ENCODE results near the gene MED13L. TPM values are rescaled to one million over a fixed set of nuclear protein-coding genes. Genes with fewer than 3 reads are reported as not detected.

The MED13L gene
- total RNA-seq, 1 experiment from 2014 or later = 62.6 TPM

DNA sequence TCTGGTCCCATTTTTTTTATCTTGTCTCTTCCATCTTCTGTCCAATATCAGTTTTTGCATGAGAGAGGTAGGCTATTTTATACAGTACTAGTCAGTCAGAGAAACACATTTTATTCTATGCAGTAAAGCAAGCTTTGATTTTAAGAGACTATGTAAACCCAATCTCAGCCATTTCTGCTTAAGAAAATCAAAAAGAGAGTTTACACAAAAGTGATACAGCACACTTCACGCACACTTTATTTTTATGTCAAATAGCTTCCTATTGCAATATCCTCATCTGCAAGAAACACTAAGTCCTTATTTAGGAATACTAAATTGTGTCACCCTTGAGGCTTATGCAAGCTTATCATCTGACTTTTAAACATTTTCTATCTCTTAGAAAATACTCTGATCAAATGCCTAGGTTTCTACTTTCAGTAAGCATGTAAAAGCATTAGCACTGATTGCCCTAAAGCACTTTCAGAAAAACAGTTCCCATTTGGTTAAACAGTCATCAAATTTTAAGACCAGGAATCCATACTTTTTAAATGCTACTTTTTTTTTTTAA lies 78.3 kb downstream of the MED13L start:
- DNase-seq (ENCODE audit: low spot score) = no peak
- in situ Hi-C loops (cut with HindIII; ENCODE audit: low sequenced_read_pairs) = no loop called here

GRCh38 chr12:116196752-116197718 lies 80.5 kb downstream of the MED13L start:
- peak; percentile 54 for DNase-seq (ENCODE audit: low spot score)
- in situ Hi-C loops (cut with HindIII; ENCODE audit: low sequenced_read_pairs) = no loop called here

DNA sequence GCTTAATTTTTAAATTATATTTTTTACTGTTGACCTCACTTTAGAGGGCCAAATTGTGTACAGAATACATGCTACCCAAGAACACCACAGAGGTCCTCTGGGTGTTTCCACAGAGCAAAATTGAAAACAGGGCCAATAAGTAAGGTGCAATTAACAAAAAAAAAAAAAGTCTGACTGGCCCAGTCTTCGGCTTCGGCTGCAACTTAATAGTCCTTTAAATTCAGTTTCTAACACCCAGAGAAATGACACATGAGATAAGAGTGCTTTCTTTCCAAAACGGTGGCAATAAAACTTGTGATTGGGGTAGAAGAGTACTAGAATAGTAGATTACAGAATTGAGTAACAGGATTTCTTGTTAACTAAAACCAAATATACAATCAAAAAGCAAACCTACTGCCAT lies 81.3 kb downstream of the MED13L start:
- in situ Hi-C loops (cut with HindIII; ENCODE audit: low sequenced_read_pairs) = no loop called here

DNA sequence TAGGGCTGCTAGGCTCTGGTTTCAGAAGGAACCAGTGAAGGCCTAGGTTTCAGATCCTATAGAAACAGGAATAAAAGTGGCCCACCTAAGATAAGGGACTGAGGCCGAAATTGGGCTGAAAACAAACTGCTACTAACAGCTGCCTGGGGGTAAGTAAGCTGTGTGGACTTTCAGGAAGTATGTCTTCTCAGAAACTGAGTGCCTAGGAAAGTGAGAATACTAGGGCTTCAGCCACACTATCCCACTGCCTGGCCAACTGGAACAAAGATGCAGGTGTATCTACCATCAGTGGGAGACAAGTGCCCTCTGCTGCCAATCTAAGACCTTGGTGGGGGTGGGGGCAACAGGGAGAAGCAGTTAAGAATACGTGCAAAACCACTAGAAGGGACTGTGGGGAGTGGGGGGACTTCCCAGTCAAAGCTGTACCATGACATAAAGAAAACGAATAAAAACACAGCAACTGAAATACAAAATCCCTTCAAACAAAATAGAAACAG lies 82.5 kb downstream of the MED13L start:
- in situ Hi-C loops (cut with HindIII; ENCODE audit: low sequenced_read_pairs) = no loop called here
- DNase-seq (ENCODE audit: low spot score) = no peak

More for the DNA sequence above, 81.3 kb downstream of the MED13L start:
- no peak for DNase-seq (ENCODE audit: low spot score)

GRCh38 chr12:116189692-116190091 lies 87.8 kb downstream of the MED13L start:
- in situ Hi-C loops (cut with HindIII; ENCODE audit: low sequenced_read_pairs) = no loop called here
- DNase-seq (ENCODE audit: low spot score) = no peak

- in situ Hi-C loops (cut with HindIII; ENCODE audit: low sequenced_read_pairs) = no loop called here
- DNase-seq (ENCODE audit: low spot score) = no peak
These were observed 88.9 kb downstream of the MED13L start for GRCh38 chr12:116188581-116188980.

- DNase-seq (ENCODE audit: low spot score) = no peak
- in situ Hi-C loops (cut with HindIII; ENCODE audit: low sequenced_read_pairs) = no loop called here
These were observed 90.4 kb downstream of the MED13L start for GRCh38 chr12:116187151-116187511.

- no peak for DNase-seq (ENCODE audit: low spot score)
- in situ Hi-C loops (cut with HindIII; ENCODE audit: low sequenced_read_pairs) = no loop called here
These were observed 90.9 kb downstream of the MED13L start for GRCh38 chr12:116186482-116187150.

- no peak for DNase-seq (ENCODE audit: low spot score)
- in situ Hi-C loops (cut with HindIII; ENCODE audit: low sequenced_read_pairs) = no loop called here
These were observed 92.7 kb downstream of the MED13L start for GRCh38 chr12:116184763-116185162.

GRCh38 chr12:116183741-116184141 lies 93.8 kb downstream of the MED13L start:
- no peak for DNase-seq (ENCODE audit: low spot score)
- in situ Hi-C loops (cut with HindIII; ENCODE audit: low sequenced_read_pairs) = no loop called here

GRCh38 chr12:116182359-116183063 lies 95.0 kb downstream of the MED13L start:
- no peak for DNase-seq (ENCODE audit: low spot score)
- in situ Hi-C loops (cut with HindIII; ENCODE audit: low sequenced_read_pairs) = no loop called here

- in situ Hi-C loops (cut with HindIII; ENCODE audit: low sequenced_read_pairs) = no loop called here
- no peak for DNase-seq (ENCODE audit: low spot score)
These were observed 97.0 kb downstream of the MED13L start for GRCh38 chr12:116180448-116180847.

GRCh38 chr12:116179384-116179783 lies 98.1 kb downstream of the MED13L start:
- no peak for DNase-seq (ENCODE audit: low spot score)
- in situ Hi-C loops (cut with HindIII; ENCODE audit: low sequenced_read_pairs) = no loop called here

DNA sequence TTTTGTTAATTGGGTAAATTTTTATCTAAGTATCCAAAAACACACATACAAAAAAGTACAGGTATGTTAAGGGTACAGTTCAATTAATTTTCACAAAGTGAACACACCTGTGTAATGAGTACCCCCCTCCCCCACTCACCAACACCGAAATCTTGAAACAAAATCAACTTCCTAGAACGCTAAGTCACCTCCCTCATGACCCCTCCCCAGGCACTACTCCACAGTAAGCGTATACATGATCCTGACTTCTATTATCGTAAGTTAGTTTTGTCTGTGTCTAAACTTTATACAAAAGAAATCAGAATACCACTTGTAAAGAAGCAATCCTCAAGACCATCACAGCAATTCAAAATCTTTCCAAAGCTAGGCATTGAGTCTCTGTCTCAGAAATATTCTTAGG lies 100.5 kb downstream of the MED13L start:
- no peak for DNase-seq (ENCODE audit: low spot score)
- in situ Hi-C loops (cut with HindIII; ENCODE audit: low sequenced_read_pairs) = no loop called here

GRCh38 chr12:116174904-116175303 lies 102.6 kb downstream of the MED13L start:
- no peak for DNase-seq (ENCODE audit: low spot score)
- in situ Hi-C loops (cut with HindIII; ENCODE audit: low sequenced_read_pairs) = no loop called here

GRCh38 chr12:116174006-116174405 lies 103.5 kb downstream of the MED13L start:
- no peak for DNase-seq (ENCODE audit: low spot score)
- in situ Hi-C loops (cut with HindIII; ENCODE audit: low sequenced_read_pairs) = no loop called here

DNA sequence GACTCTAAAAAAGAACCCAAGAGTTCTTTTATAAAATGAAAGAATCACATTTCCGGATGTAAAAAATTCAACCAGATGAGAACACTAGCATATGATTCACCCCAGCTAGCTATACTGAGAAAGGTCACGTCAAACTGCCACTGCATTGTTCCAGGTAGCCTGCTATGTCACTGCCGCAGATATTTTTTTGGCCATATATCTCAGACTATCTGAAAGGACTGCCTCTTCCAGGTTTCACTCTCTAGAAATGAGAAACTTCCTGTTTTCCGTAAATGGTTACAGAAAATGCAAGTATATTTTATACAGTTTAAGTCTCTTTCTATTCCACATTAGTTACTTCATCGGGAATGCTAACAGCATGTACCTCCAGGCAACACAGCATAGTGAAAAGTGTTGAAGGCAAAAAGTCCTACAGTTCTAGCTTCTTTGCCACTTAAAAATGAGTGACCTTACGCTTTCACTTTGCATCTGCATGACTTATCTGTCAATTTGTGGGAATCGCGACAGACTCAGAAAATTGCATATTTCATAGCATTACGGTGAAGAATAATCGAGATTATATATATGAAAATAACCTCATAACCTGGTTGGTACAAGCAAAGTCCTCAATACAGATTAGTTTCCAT lies 105.2 kb downstream of the MED13L start:
- in situ Hi-C loops (cut with HindIII; ENCODE audit: low sequenced_read_pairs) = no loop called here
- no peak for DNase-seq (ENCODE audit: low spot score)

- DNase-seq (ENCODE audit: low spot score) = no peak
- in situ Hi-C loops (cut with HindIII; ENCODE audit: low sequenced_read_pairs) = no loop called here
These were observed 105.9 kb downstream of the MED13L start for GRCh38 chr12:116171549-116171948.

DNA sequence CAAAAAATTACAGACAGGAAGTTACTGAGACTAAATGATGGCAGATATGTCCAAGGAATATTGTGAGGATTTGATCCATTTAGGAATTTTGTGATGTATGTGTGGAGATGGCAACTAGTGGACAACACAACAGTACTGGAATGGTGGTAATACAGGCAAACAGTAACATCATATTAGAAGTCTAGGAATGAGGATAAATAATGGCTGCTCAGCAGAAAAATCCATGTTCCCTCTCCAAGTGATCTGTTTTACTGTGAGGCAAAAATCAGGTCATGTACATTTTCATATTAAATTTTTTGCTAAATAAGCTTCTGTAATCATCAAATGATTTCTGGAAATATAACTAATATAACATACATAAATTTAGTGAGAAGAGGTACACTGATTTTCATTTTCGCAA lies 108.4 kb downstream of the MED13L start:
- DNase-seq (ENCODE audit: low spot score) = no peak
- in situ Hi-C loops (cut with HindIII; ENCODE audit: low sequenced_read_pairs) = no loop called here

Data from G401 (cell line).